GM23338 (cell line): ENCODE measurements around the gene SEMA6D. TPM values are rescaled to one million over a fixed set of nuclear protein-coding genes. Genes with fewer than 3 reads are reported as not detected.

ENCODE experiments used
- ATAC-seq: fragments of 200-7000 bp; cut with Tn5 transposase; 3 replicates; pipeline ENCODE4 v1.9.1; 2020
- DNase-seq: peaks from one replicate; pipeline ENCODE4 v3.0.0-alpha.2; 2015; ENCODE audit warnings: low spot score
- H2AFZ ChIP-seq: fragments of 200-600 bp; sonication (generic); 2 replicates; pipeline ENCODE4 v1.8.0; 2016; ENCODE audit warnings: antibody characterized with exemption, mild to moderate bottlenecking, moderate library complexity
- H3F3A ChIP-seq: fragments of 200-600 bp; sonication (generic); replicated peaks from 2 replicates; pipeline ENCODE4 v1.8.0; 2017; ENCODE audit warnings: antibody characterized with exemption, mixed run types, low read depth
- H3K27ac ChIP-seq: fragments of 200-600 bp; sonication (generic); 2 replicates; pipeline ENCODE4 v1.6.1; 2016; ENCODE audit warnings: low read depth
- H3K27me3 ChIP-seq: fragments of 200-600 bp; sonication (generic); 2 replicates; pipeline ENCODE4 v1.8.0; 2016; ENCODE audit warnings: mild to moderate bottlenecking, mixed run types, moderate library complexity; ENCODE audit not compliant: insufficient read depth
- H3K36me3 ChIP-seq: fragments of 200-600 bp; sonication (generic); 2 replicates; pipeline ENCODE4 v1.8.0; 2016; ENCODE audit warnings: mild to moderate bottlenecking; ENCODE audit not compliant: insufficient read depth
- H3K4me1 ChIP-seq: fragments of 200-600 bp; sonication (generic); 2 replicates; pipeline ENCODE4 v1.8.0; 2016; ENCODE audit warnings: mild to moderate bottlenecking, moderate library complexity; ENCODE audit not compliant: insufficient read depth
- H3K4me2 ChIP-seq: fragments of 200-600 bp; sonication (generic); 2 replicates; pipeline ENCODE4 v1.7.1; 2017; ENCODE audit warnings: mixed run types
- H3K4me3 ChIP-seq: fragments of 200-600 bp; sonication (generic); 2 replicates; pipeline ENCODE4 v1.6.1; 2016; ENCODE audit warnings: mixed run types
- H3K79me2 ChIP-seq: fragments of 200-600 bp; sonication (generic); replicated peaks from 2 replicates; pipeline ENCODE4 v1.8.0; 2017; ENCODE audit warnings: mild to moderate bottlenecking; ENCODE audit not compliant: insufficient read depth
- H3K9me2 ChIP-seq: fragments of 200-600 bp; sonication (generic); 2 replicates; pipeline ENCODE4 v1.8.0; 2017; ENCODE audit not compliant: insufficient read depth
- H4K20me1 ChIP-seq: fragments of 200-600 bp; sonication (generic); replicated peaks from 2 replicates; pipeline ENCODE4 v1.8.0; 2017; ENCODE audit warnings: mild to moderate bottlenecking; ENCODE audit not compliant: insufficient read depth
- H3K27ac Mint-ChIP-seq: 2 replicates; pipeline ENCODE4 v1.8.0; 2020; ENCODE audit warnings: inconsistent platforms, mild to moderate bottlenecking, moderate library complexity, mixed read lengths
- H3K27me3 Mint-ChIP-seq: 3 replicates; pipeline ENCODE4 v1.8.0; 2022; ENCODE audit warnings: low read depth, mild to moderate bottlenecking, moderate library complexity, mixed read lengths, inconsistent platforms; ENCODE audit not compliant: insufficient read depth, poor library complexity
- H3K36me3 Mint-ChIP-seq: 3 replicates; pipeline ENCODE4 v1.8.0; 2021; ENCODE audit warnings: low read depth, mild to moderate bottlenecking, inconsistent platforms, moderate library complexity, mixed read lengths
- H3K4me1 Mint-ChIP-seq: 3 replicates; pipeline ENCODE4 v1.8.0; 2020; ENCODE audit warnings: mild to moderate bottlenecking, inconsistent platforms, mixed read lengths
- H3K4me3 Mint-ChIP-seq: 3 replicates; pipeline ENCODE4 v1.8.0; 2021; ENCODE audit warnings: moderate library complexity, mild to moderate bottlenecking, inconsistent platforms, mixed read lengths
- H3K9me3 Mint-ChIP-seq: 3 replicates; pipeline ENCODE4 v1.8.0; 2020; ENCODE audit warnings: moderate library complexity, mild to moderate bottlenecking, inconsistent platforms, mixed read lengths
- ETS1 ChIP-seq: IDR thresholded peaks from 2 replicates; pipeline ENCODE4 v1.6.1; 2016; ENCODE audit warnings: antibody characterized with exemption
- NANOG ChIP-seq: IDR thresholded peaks from 2 replicates; pipeline ENCODE4 v1.6.1; 2016; ENCODE audit warnings: antibody characterized with exemption, borderline replicate concordance
- POLR2AphosphoS5 ChIP-seq: IDR thresholded peaks from 2 replicates; pipeline ENCODE4 v1.6.1; 2016; ENCODE audit warnings: antibody characterized with exemption, low read depth
- REST ChIP-seq: IDR thresholded peaks from one replicate; pipeline ENCODE4 v1.6.1; 2018; ENCODE audit warnings: antibody characterized with exemption; ENCODE audit not compliant: unreplicated experiment
- STAT1 ChIP-seq: IDR thresholded peaks from one replicate; pipeline ENCODE4 v1.6.1; 2016; ENCODE audit warnings: antibody characterized with exemption; ENCODE audit not compliant: unreplicated experiment
- ZNF331 ChIP-seq: fragments of 250-450 bp; sonication (Bioruptor Pico); IDR thresholded peaks from 2 replicates; pipeline ENCODE4 v1.5.0; 2020; ENCODE audit warnings: low read depth, mild to moderate bottlenecking, moderate library complexity
- polyA plus RNA-seq: library from polyadenylated mRNA; unstranded; fragments of >200 nt; fragmentation: Nextera tagmentation; extraction: Ambion mirVana; gene quantifications from 2 replicates; pipeline ENCODE4 v1.2.1, GENCODE V29; 2016
- total RNA-seq: library from RNA; depleted of rRNA; stranded (reverse); fragments of >200 nt; shearing (Covaris generic); gene quantifications from 2 replicates; pipeline ENCODE4 v1.2.3, GENCODE V29; 2014
- TF ChIP-seq, protein P1 (sequence below), 2 experiments: fragments of 200-600 bp in 1 of 2; sonication (generic) in 1 of 2; conservative IDR thresholded peaks; 2 replicates each; pipeline versions ENCODE4 v1.5.1 to v1.6.1; 2016 to 2017; ENCODE audit warnings: antibody characterized with exemption in 2 of 2, low read depth in 2 of 2, mild to moderate bottlenecking in 2 of 2, moderate library complexity in 1 of 2

The SEMA6D gene
- total and polyA plus RNA-seq, 2 experiments from 2014 or later: 0.37 to 0.97 TPM

- H3K4me1 Mint-ChIP-seq: peaks cover 6% of the 10 kb centered on the region; the same call in 2 of the 3 replicates
- H3K4me1 ChIP-seq: peaks cover 14% of the 10 kb centered on the region
- H3K27ac ChIP-seq: no peak overlapping the region
- H3F3A ChIP-seq: no peaks in the 10 kb centered on the region
- DNase-seq (no peak), ATAC-seq (no peak)
- H3K9me3 Mint-ChIP-seq: no peaks in the 10 kb centered on the region
- no peak for TF ChIP-seq STAT1
- H3K36me3 ChIP-seq: no peaks in the 10 kb centered on the region
- no peaks in the 10 kb centered on the region for H3K27me3 Mint-ChIP-seq
- no peak overlapping the region for H3K4me2 ChIP-seq
- no peak overlapping the region for H3K4me3 ChIP-seq
- no peaks in the 10 kb centered on the region for H3K79me2 ChIP-seq
- no peak overlapping the region for H2AFZ ChIP-seq
- H3K4me3 Mint-ChIP-seq: no peak overlapping the region
- H3K27ac Mint-ChIP-seq: no peak overlapping the region
- no peaks in the 10 kb centered on the region for H4K20me1 ChIP-seq
- H3K27me3 ChIP-seq: no peaks in the 10 kb centered on the region
- H3K36me3 Mint-ChIP-seq: no peaks in the 10 kb centered on the region
- H3K9me2 ChIP-seq: 0 out of 2 replicates have a peak, but pooled peaks cover 12% of the 10 kb centered on the region
These were observed 69.1 kb downstream of the SEMA6D start for GRCh38 chr15:47786371-47786770.

DNA sequence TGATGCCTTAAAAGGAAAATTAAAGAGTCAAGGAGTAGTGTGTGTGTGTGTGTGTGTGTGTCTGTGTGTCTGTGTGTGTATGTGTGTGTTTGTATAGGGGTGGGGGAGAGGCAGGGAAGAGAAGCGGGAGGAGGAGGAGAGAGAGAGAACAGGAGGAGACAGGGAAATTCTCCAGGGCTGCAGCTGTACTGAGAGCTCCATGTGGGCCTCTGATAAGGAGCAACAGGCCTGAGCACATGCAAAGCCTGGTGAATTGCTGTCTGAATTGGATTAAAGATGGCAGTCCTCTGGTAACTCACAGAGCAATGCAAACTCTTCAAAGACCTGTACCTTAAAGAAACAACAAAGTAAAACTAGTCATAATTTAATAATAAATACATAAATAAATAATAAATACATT, 70.6 kb downstream of the SEMA6D start:
- no peak overlapping the region for H3K27ac ChIP-seq
- H3K9me2 ChIP-seq: 0 out of 2 replicates have a peak, but pooled peaks cover 12% of the 10 kb centered on the region
- no peaks in the 10 kb centered on the region for H4K20me1 ChIP-seq
- H3K27me3 ChIP-seq: no peaks in the 10 kb centered on the region
- no peaks in the 10 kb centered on the region for H3F3A ChIP-seq
- no peaks in the 10 kb centered on the region for H3K79me2 ChIP-seq
- H3K4me3 Mint-ChIP-seq: no peak overlapping the region
- H3K36me3 ChIP-seq: no peaks in the 10 kb centered on the region
- H3K4me1 ChIP-seq: peaks cover 23% of the 10 kb centered on the region
- no peak for DNase-seq
- H3K9me3 Mint-ChIP-seq: no peaks in the 10 kb centered on the region
- H3K27me3 Mint-ChIP-seq: no peaks in the 10 kb centered on the region
- no peak overlapping the region for H2AFZ ChIP-seq
- peaks cover 9% of the 10 kb centered on the region; the same call in 2 of the 3 replicates for H3K4me1 Mint-ChIP-seq
- TF ChIP-seq ZNF331 (no peak), NANOG (no peak), POLR2AphosphoS5 (no peak), ETS1 (no peak), REST (no peak)
- TF ChIP-seq, protein P1, sequence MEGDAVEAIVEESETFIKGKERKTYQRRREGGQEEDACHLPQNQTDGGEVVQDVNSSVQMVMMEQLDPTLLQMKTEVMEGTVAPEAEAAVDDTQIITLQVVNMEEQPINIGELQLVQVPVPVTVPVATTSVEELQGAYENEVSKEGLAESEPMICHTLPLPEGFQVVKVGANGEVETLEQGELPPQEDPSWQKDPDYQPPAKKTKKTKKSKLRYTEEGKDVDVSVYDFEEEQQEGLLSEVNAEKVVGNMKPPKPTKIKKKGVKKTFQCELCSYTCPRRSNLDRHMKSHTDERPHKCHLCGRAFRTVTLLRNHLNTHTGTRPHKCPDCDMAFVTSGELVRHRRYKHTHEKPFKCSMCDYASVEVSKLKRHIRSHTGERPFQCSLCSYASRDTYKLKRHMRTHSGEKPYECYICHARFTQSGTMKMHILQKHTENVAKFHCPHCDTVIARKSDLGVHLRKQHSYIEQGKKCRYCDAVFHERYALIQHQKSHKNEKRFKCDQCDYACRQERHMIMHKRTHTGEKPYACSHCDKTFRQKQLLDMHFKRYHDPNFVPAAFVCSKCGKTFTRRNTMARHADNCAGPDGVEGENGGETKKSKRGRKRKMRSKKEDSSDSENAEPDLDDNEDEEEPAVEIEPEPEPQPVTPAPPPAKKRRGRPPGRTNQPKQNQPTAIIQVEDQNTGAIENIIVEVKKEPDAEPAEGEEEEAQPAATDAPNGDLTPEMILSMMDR (conservative IDR thresholded peaks at IDR 0.05; ENCODE audit: low read depth in 2 of 2): no peak
- H3K36me3 Mint-ChIP-seq: no peaks in the 10 kb centered on the region
- no peak overlapping the region for H3K4me3 ChIP-seq
- no peak overlapping the region for H3K4me2 ChIP-seq
- no peak for ATAC-seq
- no peak overlapping the region for H3K27ac Mint-ChIP-seq
